HG03460 (cell line): ENCODE measurements around the gene CFB.
"Not testable (repeated sequence)": the region's sequence is repeated elsewhere in the genome, so short reads cannot be mapped to it uniquely, and the experiment has no call there.

Experiments
- ATAC-seq: cut with Tn5 transposase; IDR thresholded peaks from one replicate; pipeline ENCODE4 v1.9.1; 2021; ENCODE audit not compliant: unreplicated experiment

CFB gene

DNA sequence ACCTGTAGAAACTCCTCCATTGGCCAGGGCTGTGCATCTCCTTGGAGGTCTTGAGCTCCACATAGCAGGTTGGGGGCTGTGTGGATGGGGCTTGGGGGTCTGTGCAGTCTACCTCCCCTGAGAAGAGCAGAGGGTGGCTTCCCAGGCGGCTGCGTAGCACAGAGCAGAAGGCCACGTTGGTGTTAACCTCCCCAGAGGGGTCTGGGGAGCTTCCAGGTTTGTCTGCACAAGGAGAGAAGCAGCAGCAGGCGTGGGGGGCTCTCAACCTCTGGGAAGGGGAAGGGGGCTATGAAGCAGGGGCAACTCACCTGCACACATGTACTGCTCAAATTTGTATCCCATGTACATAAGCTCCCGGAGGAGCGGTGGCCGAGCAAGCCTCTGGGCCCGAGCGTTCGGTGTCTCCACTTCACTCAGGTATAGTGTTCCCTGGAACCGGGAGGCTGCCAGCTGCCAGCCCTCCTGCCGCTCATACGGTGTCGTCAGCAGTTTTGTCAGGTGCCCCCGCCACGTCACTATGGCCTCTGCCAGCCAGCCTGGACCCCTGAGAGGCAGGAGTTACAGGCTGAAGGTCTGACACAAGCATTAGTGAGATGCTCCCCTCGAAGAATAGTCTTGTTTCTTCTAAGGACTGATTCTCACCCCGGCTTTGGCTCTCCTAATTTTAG lies 24.8 kb downstream of the CFB start:
- no peak for ATAC-seq

DNA sequence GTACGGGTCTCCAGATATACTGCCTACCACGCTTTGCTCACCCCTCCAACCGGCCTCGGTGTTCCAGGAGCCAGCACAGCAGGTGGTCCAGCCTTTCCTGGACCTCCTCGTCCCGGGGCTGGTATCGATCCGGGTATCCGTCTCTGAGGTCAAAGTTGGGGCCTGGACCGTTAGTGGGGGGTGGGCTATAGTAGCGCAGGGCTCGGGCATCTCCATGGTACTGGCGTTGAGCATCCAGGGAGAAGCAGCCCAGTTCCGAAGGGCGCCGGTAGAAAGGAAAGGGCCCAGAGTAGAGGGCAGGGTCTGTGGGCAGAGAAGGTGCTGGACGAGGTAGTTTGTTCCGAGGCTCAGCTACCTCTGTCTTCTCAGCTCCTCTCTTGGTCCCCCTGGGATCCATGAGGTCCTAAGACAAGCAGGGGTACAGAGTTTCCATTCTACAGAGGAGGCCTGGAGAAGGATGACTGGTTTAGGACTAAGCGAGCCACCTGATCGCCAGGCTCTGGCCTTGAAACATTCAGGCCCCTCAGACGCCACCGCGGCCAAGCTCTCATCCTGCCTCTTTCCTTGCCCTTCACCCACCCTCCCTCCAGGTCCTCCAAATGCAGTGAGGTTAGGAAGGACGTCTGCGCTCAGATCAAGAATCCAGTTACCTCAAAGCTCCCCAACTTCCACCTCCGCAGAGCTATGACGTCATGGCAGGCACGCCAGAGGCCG lies 25.5 kb downstream of the CFB start:
- ATAC-seq: no peak

DNA sequence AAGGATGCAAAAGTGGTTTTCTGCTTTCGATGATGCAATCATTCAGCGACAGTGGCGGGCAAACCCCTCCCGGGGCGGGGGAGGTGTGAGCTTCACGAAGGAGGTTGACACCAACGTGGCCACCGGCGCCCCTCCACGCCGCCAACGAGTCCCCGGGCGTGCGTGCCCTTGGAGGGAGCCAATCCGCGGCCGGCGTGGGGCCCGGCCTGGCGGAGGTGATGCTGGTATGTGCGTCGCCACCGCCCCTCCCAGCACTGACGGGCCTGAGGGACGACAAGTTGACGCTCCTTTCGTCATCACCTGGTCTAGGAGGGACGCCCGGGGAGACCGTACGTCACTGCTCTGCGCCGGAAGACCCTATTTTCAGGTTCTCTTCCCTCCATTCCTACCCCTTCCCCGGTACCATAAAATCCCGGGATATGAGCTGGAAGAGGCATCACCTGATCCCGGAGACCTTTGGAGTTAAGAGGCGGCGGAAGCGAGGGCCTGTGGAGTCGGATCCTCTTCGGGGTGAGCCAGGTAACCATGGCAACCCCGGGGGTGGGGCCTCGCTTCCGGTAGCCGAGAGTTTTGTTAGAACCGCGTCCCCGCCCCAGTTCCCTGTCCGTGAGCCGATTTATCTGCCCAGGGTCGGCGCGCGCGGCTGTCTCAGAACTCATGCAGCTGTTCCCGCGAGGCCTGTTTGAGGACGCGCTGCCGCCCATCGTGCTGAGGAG lies 26.3 kb downstream of the CFB start, which contains the start of gene DXO:
DXO (minus strand) TSS at position 146 of the 716 bp plus-strand sequence. CDS start 463 bp downstream, outside the sequence.
- ATAC-seq: peak; percentile 82

DNA sequence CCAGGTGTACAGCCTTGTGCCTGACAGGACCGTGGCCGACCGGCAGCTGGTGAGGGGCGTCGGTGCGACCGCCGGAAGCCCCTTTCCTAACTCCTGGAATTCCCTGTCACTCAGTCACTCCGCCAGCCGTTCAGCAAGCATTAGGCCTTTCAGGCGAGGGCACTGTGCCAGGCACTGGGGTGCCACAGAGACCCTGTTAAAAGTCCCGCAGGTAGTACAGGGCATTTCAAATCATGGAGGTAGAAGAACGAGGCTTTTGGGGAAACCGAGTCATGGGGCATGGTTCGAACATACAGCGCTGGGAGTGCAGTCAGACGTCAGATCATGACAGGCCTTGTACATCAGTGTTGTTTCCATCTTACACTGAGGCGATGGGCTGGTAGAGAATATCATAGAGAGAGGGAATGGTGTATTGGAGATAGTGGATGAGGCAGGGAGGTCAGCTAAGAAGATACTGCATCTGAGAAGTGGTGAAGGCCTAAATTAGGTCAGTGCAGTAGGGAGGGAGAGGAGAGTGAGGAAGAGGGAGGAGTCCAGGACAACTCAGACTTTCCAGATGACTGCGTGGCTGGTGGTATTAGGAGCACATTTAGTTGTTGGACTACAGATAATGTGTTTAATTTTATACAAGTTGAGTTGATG lies 26.9 kb downstream of the CFB start:
- ATAC-seq: no peak

DNA sequence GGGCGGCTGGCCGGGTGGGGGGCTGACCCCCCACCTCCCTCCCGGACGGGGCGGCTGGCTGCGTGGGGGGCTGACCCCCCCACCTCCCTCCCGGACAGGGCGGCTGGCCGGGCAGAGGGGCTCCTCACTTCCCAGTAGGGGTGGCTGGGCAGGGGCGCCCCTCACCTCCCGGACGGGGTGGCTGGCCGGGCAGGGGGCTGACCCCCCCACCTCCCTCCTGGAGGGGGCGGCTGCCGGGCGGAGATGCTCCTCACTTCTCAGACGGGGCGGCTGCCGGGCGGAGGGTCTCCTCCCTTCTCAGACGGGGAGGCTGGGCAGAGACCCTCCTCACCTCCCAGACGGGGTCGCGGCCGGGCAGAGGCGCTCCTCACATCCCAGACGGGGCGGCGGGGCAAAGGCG lies 30.2 kb downstream of the CFB start:
- ATAC-seq: not testable (repeated sequence)

- no peak for ATAC-seq
Observed at GRCh38 chr6:31977816-31978431, 32.0 kb downstream of the CFB start.

- ATAC-seq: no peak
Observed at GRCh38 chr6:31978831-31979230, 32.9 kb downstream of the CFB start.

- ATAC-seq: no peak
Observed at GRCh38 chr6:31979238-31979898, 33.5 kb downstream of the CFB start.

DNA sequence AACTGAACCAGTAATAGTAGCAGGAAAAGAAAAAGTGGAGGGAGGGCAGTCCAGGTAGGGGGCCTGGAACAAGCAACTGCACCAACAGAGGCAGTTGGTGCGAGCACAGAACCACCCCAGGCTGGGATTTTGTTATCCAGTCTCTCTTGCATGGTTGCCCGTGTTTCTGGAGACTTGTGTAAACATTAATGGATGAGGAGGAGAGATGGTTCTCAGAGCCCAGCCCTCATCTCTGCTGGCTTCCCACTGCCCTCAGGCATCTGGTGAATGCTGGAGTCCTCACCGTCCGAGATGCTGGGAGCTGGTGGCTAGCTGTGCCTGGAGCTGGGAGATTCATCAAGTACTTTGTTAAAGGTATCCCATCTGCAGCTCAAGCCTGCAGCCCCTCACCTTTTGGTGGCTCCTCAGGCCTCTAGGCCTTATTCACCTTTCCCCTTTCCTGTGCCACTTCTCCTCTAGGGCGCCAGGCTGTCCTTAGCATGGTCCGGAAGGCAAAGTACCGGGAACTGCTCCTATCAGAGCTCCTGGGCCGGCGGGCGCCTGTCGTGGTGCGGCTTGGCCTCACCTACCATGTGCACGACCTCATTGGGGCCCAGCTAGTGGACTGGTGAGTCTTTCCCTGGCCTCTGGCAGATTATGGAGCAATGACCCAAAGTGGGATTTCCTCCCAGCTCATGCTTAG lies 34.4 kb downstream of the CFB start:
- not testable (repeated sequence) for ATAC-seq

GRCh38 chr6:31980998-31981397 lies 35.1 kb downstream of the CFB start:
- not testable (repeated sequence) for ATAC-seq

GRCh38 chr6:31981744-31982143 lies 35.8 kb downstream of the CFB start, which contains the start of gene C4A:
TSS of gene C4A (plus strand) at chr6:31982057. CDS start at chr6:31982108, 51 bp downstream.
- ATAC-seq: not testable (repeated sequence)

DNA sequence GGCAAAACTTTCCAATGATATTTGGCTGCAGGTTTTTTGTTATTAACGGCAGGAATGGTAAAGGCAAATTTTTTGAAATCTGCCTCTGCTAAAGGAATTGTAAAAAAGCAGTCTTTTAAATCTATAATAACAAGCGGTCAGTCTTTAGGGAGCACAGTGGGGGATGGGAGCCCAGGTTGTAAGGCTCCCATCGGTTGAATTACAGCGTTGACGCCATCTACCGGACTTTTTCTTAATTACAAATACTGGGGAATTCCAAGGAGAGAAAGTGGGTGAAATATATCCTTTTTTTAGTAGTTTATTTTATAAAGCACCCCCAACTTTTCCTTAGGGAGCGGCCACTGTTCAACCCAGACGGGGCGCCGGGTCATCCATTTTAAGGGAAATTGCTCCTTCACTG lies 43.5 kb downstream of the CFB start:
- ATAC-seq: not testable (repeated sequence)

GRCh38 chr6:31994421-31994820 lies 48.5 kb downstream of the CFB start:
- ATAC-seq: not testable (repeated sequence)

GRCh38 chr6:31996385-31996784 lies 50.5 kb downstream of the CFB start:
- ATAC-seq: not testable (repeated sequence)
